ENCODE measurements around the gene AURKAIP1. TPM values are rescaled to one million over a fixed set of nuclear protein-coding genes. Genes with fewer than 3 reads are reported as not detected.

AURKAIP1 gene
- total and polyA plus RNA-seq, 2 of the 13 experiments (the other 11 are each of a cell fraction or from before 2014, with no cell fraction given), result 69.5 to 175 TPM

DNA sequence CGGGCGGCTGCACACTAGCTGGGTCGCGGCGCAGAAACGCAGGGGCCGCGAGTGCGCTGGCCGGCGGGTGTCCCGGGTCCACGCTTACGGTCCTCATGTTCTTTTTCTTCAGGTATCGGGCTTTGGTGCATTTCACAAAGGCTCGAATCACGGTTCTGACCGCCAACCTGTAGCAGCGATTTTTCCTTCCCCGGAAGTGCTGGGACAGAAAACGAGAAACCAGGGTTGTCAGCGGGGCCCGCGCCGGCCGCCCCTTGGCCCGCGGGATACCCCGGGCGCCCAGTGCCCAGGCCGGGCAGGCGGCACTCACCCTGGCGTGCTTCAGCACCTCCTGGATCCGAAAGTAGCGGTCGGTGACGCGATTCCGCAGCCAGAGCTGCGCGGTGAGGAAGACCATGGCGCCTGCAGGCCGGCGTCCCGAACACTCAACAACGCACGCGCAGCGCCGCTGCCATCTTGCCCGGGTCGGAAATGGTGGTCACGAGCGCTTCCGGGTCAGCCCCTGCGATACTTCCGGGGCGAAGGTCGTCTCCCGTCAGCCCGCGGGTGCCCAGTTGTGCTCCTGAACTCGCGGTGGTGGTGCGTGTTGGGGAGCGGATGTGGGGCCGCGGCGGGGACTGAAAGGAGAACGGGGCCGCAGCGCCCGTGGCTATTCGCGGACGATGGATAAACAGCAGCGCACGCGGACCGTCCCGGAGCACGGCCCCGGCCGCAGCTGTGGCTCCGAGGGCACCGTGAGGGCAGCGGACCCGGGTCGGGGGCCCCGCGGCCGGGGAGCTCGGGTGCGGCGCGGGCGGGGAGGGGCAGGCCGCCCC, 32.0 kb upstream of the AURKAIP1 start, which contains the start of gene MRPL20 (continued):
- TF ChIP-seq, protein P1, sequence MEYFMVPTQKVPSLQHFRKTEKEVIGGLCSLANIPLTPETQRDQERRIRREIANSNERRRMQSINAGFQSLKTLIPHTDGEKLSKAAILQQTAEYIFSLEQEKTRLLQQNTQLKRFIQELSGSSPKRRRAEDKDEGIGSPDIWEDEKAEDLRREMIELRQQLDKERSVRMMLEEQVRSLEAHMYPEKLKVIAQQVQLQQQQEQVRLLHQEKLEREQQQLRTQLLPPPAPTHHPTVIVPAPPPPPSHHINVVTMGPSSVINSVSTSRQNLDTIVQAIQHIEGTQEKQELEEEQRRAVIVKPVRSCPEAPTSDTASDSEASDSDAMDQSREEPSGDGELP (IDR thresholded peaks at IDR 0.05; ENCODE audit: borderline replicate concordance, low read depth), result peak; percentile 51; the same call in 1 of the 2 replicates
- no peak for TF ChIP-seq KDM6A (CRISPR knock-in tag; IDR thresholded peaks at IDR 0.05; ENCODE audit: low read depth)
- TF ChIP-seq, protein P2, sequence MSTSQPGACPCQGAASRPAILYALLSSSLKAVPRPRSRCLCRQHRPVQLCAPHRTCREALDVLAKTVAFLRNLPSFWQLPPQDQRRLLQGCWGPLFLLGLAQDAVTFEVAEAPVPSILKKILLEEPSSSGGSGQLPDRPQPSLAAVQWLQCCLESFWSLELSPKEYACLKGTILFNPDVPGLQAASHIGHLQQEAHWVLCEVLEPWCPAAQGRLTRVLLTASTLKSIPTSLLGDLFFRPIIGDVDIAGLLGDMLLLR (CRISPR knock-in tag; IDR thresholded peaks at IDR 0.05), result peak; percentile 94
- no peak for TF ChIP-seq CENPX (CRISPR knock-in tag; IDR thresholded peaks at IDR 0.05)
- TF ChIP-seq, protein P3, sequence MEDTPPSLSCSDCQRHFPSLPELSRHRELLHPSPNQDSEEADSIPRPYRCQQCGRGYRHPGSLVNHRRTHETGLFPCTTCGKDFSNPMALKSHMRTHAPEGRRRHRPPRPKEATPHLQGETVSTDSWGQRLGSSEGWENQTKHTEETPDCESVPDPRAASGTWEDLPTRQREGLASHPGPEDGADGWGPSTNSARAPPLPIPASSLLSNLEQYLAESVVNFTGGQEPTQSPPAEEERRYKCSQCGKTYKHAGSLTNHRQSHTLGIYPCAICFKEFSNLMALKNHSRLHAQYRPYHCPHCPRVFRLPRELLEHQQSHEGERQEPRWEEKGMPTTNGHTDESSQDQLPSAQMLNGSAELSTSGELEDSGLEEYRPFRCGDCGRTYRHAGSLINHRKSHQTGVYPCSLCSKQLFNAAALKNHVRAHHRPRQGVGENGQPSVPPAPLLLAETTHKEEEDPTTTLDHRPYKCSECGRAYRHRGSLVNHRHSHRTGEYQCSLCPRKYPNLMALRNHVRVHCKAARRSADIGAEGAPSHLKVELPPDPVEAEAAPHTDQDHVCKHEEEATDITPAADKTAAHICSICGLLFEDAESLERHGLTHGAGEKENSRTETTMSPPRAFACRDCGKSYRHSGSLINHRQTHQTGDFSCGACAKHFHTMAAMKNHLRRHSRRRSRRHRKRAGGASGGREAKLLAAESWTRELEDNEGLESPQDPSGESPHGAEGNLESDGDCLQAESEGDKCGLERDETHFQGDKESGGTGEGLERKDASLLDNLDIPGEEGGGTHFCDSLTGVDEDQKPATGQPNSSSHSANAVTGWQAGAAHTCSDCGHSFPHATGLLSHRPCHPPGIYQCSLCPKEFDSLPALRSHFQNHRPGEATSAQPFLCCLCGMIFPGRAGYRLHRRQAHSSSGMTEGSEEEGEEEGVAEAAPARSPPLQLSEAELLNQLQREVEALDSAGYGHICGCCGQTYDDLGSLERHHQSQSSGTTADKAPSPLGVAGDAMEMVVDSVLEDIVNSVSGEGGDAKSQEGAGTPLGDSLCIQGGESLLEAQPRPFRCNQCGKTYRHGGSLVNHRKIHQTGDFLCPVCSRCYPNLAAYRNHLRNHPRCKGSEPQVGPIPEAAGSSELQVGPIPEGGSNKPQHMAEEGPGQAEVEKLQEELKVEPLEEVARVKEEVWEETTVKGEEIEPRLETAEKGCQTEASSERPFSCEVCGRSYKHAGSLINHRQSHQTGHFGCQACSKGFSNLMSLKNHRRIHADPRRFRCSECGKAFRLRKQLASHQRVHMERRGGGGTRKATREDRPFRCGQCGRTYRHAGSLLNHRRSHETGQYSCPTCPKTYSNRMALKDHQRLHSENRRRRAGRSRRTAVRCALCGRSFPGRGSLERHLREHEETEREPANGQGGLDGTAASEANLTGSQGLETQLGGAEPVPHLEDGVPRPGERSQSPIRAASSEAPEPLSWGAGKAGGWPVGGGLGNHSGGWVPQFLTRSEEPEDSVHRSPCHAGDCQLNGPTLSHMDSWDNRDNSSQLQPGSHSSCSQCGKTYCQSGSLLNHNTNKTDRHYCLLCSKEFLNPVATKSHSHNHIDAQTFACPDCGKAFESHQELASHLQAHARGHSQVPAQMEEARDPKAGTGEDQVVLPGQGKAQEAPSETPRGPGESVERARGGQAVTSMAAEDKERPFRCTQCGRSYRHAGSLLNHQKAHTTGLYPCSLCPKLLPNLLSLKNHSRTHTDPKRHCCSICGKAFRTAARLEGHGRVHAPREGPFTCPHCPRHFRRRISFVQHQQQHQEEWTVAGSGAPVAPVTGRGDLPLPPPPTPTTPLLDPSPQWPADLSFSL (CRISPR knock-in tag; IDR thresholded peaks at IDR 0.05), result no peak
- TF ChIP-seq ZNF562 (CRISPR knock-in tag; IDR thresholded peaks at IDR 0.05; ENCODE audit: borderline replicate concordance), result no peak
- TF ChIP-seq ZNF441 (CRISPR knock-in tag; IDR thresholded peaks at IDR 0.05; ENCODE audit: borderline replicate concordance), result peak; percentile 19; the same call in 1 of the 2 replicates
- no peak for TF ChIP-seq ADNP (CRISPR knock-in tag; IDR thresholded peaks at IDR 0.05)
- no peak for TF ChIP-seq ZNF253 (CRISPR knock-in tag; IDR thresholded peaks at IDR 0.05; ENCODE audit: borderline replicate concordance)
- no peak for TF ChIP-seq ZNF577 (CRISPR knock-in tag; IDR thresholded peaks at IDR 0.05; ENCODE audit: borderline replicate concordance, low read depth)
- TF ChIP-seq CHD4 (IDR thresholded peaks at IDR 0.05; ENCODE audit: borderline replicate concordance, low read length), result no peak
- TF ChIP-seq ZNF232 (CRISPR knock-in tag; IDR thresholded peaks at IDR 0.05; ENCODE audit: borderline replicate concordance), result no peak
- TF ChIP-seq, protein P4, sequence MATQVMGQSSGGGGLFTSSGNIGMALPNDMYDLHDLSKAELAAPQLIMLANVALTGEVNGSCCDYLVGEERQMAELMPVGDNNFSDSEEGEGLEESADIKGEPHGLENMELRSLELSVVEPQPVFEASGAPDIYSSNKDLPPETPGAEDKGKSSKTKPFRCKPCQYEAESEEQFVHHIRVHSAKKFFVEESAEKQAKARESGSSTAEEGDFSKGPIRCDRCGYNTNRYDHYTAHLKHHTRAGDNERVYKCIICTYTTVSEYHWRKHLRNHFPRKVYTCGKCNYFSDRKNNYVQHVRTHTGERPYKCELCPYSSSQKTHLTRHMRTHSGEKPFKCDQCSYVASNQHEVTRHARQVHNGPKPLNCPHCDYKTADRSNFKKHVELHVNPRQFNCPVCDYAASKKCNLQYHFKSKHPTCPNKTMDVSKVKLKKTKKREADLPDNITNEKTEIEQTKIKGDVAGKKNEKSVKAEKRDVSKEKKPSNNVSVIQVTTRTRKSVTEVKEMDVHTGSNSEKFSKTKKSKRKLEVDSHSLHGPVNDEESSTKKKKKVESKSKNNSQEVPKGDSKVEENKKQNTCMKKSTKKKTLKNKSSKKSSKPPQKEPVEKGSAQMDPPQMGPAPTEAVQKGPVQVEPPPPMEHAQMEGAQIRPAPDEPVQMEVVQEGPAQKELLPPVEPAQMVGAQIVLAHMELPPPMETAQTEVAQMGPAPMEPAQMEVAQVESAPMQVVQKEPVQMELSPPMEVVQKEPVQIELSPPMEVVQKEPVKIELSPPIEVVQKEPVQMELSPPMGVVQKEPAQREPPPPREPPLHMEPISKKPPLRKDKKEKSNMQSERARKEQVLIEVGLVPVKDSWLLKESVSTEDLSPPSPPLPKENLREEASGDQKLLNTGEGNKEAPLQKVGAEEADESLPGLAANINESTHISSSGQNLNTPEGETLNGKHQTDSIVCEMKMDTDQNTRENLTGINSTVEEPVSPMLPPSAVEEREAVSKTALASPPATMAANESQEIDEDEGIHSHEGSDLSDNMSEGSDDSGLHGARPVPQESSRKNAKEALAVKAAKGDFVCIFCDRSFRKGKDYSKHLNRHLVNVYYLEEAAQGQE (IDR thresholded peaks at IDR 0.05; ENCODE audit: borderline replicate concordance in 1 of 2, low read depth in 1 of 2, low read length in 2 of 2), result peak in 1 of 2 experiments; percentile 63; a peak in 1 of 4 replicates
- TF ChIP-seq FOXO1 (CRISPR knock-in tag; IDR thresholded peaks at IDR 0.05), result peak; percentile 52; the same call in 1 of the 2 replicates
- TF ChIP-seq GLI4 (CRISPR knock-in tag; IDR thresholded peaks at IDR 0.05; ENCODE audit: borderline replicate concordance), result peak; percentile 92
- peak; percentile 75; the same call in 1 of the 2 replicates for TF ChIP-seq SRY (CRISPR knock-in tag; IDR thresholded peaks at IDR 0.05)
- peak; percentile 31; the same call in 1 of the 2 replicates for TF ChIP-seq ZMYM2 (CRISPR knock-in tag; IDR thresholded peaks at IDR 0.05)
